GM12892 (cell line): ENCODE measurements around the gene AGO3.

ENCODE experiments used
- POLR2A ChIP-seq: IDR thresholded peaks from 2 replicates; pipeline ENCODE4 v1.6.1; 2011; ENCODE audit warnings: low read depth, low read length, control low read depth
- POLR2AphosphoS5 ChIP-seq: IDR thresholded peaks from 2 replicates; pipeline ENCODE4 v1.6.1; 2011; ENCODE audit warnings: low read depth, low read length, control low read depth
- TAF1 ChIP-seq: IDR thresholded peaks from 2 replicates; pipeline ENCODE4 v1.6.1; 2011; ENCODE audit warnings: low read depth, mild to moderate bottlenecking, control low read depth, low read length, borderline replicate concordance

DNA sequence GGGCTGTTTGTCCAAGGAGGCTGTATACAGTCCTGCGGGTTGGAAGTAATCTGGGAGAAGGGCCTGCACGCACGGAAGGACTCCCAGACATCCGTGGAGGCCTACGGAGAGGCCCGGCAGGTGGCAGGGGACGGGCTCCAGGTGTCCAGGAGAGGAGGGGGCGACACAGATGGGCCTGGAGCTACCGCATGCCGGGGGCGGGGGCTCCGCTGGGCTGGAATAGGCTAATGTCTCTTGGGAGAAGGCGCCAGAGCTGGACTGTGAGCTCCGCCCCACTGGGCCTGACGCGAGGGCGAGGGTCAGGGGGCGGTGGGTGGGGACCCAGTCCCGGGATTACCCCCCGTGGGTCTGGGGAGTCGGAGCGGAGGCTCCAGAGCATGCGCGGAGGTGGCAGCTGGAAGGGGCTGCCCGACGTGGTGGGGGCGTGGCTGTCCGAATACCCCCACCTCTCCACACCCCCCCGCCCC is 47.2 kb upstream of the AGO3 start:
- TF ChIP-seq POLR2A (no peak), TAF1 (no peak), POLR2AphosphoS5 (no peak)
